ENCODE data around the gene BPIFB1. TPM values are rescaled to one million over a fixed set of nuclear protein-coding genes. Genes with fewer than 3 reads are reported as not detected.

Gene BPIFB1
- total RNA-seq, 2 donors from 2014 or later: not detected

- TF ChIP-seq, protein P1, sequence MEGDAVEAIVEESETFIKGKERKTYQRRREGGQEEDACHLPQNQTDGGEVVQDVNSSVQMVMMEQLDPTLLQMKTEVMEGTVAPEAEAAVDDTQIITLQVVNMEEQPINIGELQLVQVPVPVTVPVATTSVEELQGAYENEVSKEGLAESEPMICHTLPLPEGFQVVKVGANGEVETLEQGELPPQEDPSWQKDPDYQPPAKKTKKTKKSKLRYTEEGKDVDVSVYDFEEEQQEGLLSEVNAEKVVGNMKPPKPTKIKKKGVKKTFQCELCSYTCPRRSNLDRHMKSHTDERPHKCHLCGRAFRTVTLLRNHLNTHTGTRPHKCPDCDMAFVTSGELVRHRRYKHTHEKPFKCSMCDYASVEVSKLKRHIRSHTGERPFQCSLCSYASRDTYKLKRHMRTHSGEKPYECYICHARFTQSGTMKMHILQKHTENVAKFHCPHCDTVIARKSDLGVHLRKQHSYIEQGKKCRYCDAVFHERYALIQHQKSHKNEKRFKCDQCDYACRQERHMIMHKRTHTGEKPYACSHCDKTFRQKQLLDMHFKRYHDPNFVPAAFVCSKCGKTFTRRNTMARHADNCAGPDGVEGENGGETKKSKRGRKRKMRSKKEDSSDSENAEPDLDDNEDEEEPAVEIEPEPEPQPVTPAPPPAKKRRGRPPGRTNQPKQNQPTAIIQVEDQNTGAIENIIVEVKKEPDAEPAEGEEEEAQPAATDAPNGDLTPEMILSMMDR (IDR thresholded peaks at IDR 0.05): no peak
- Histone ChIP-seq H3K4me1 (ENCODE audit: control insufficient read depth in 1 of 2, low read depth in 2 of 2) (no peaks in the 10 kb centered on the region), H3K27ac (no peak overlapping the region), H3K4me3 (no peak overlapping the region), H3K9me3 (no peaks in the 10 kb centered on the region), H3K27me3 (replicated peaks; ENCODE audit: insufficient read depth) (no peaks in the 10 kb centered on the region), H3K36me3 (no peaks in the 10 kb centered on the region)
- no peak for DNase-seq (ENCODE audit: low spot score)
- no peak for ATAC-seq (ENCODE audit: insufficient number of reproducible peaks, low FRiP score, low read depth)
Measured at GRCh38 chr20:33280000-33280680, 2.9 kb upstream of the BPIFB1 start.

DNA sequence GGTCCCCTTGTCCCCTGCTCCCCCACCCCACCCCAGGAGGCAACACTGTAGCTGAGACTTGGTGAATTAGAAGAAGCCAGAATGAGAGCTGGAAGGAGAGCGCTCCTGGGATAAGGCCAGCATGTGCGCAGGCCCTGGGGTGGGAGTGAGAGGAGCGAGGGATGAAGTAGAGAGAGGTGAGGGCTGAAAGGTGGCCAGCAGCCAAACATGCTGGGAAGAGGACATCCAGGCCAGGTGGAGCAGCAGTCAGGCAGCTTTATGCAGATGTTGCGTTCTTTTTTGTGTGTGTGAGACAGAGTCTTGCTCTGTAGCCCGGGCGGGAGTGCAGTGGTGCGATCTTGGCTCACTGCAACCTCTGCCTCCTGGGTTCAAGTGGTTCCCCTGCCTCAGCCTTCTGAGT lies 2.2 kb upstream of the BPIFB1 start:
- H3K4me1 ChIP-seq (ENCODE audit: control insufficient read depth in 1 of 2, low read depth in 2 of 2): no peaks in the 10 kb centered on the region
- H3K36me3 ChIP-seq: no peaks in the 10 kb centered on the region
- no peak overlapping the region for H3K27ac ChIP-seq
- DNase-seq (ENCODE audit: low spot score) (no peak), ATAC-seq (ENCODE audit: insufficient number of reproducible peaks, low FRiP score, low read depth) (no peak)
- H3K4me3 ChIP-seq: no peak overlapping the region
- no peaks in the 10 kb centered on the region for H3K9me3 ChIP-seq
- TF ChIP-seq, protein P1 (IDR thresholded peaks at IDR 0.05): no peak
- H3K27me3 ChIP-seq (replicated peaks; ENCODE audit: insufficient read depth): no peaks in the 10 kb centered on the region

DNA sequence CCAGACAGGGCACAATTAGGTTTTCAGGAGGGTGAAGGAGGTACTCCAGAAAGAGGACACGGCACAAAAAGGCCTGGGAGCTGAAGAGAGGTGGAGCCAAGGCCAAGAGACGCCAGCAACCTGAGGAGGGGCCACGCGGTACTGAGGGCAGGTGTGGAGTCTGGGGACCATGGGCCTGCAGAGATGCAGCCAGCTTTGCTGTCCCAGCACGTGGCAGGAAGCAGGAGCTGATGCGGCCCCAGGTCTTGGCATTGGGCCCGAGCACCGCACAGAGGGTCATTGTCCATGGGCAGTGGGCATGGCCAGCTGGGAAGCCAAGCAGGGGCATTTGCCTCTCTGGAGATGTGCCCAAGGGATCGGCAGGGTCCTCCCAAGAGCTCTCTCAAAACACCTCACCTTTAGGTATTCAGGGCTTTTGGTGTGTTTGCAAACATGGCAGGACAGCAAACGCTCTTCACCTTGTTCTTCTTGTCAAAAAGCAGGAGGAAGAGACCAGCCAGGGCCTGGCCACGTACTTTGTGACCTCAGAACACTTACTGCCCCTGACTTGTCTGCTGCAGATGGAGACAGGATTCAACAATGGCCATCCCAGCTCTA lies 1.4 kb upstream of the BPIFB1 start:
- Histone ChIP-seq H3K27ac (no peak overlapping the region), H3K36me3 (no peaks in the 10 kb centered on the region), H3K4me3 (no peak overlapping the region), H3K4me1 (ENCODE audit: control insufficient read depth in 1 of 2, low read depth in 2 of 2) (no peaks in the 10 kb centered on the region), H3K9me3 (no peaks in the 10 kb centered on the region), H3K27me3 (replicated peaks; ENCODE audit: insufficient read depth) (no peaks in the 10 kb centered on the region)
- no peak for ATAC-seq (ENCODE audit: insufficient number of reproducible peaks, low FRiP score, low read depth)
- no peak for DNase-seq (ENCODE audit: low spot score)
- TF ChIP-seq, protein P1 (IDR thresholded peaks at IDR 0.05): no peak

DNA sequence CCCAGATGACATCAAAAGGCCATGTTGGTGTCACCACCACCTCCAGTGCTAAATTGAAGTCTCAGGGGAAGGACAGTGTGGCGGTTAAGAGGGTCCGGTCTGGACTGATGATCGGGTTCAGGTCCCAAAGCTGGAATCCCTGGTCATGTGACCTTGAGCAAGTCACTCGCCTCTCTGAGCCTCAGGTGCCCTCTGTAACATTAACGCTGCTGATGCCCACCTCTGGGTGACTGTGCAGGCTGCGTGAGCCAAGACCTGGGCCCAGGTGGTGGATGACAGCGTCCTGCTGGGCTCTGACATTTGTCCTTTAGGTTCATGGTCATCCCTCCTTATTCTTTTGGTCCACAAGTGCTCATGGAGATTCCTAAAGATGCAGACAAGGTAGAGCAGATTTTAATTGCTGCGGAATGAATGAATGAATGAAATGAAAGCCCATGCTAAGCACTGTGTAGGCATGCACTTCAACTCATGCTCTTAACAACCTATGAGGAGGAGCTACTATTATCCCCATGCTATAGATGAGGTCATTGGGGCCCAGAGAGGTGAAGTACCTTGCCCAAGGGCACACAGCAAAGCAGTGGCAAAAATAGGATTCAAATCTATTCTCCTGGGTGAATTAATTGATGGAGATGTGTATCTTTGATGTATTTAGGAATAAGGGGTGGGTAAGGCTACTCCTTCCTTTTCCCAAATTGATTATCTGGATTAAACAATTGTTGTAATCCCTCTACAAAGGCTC lies 649 bp upstream of the BPIFB1 start:
- Histone ChIP-seq H3K36me3 (no peaks in the 10 kb centered on the region), H3K27ac (no peak overlapping the region), H3K4me3 (no peak overlapping the region), H3K9me3 (no peaks in the 10 kb centered on the region), H3K4me1 (ENCODE audit: control insufficient read depth in 1 of 2, low read depth in 2 of 2) (no peaks in the 10 kb centered on the region), H3K27me3 (replicated peaks; ENCODE audit: insufficient read depth) (no peaks in the 10 kb centered on the region)
- TF ChIP-seq, protein P1 (IDR thresholded peaks at IDR 0.05): no peak
- ATAC-seq (ENCODE audit: insufficient number of reproducible peaks, low FRiP score, low read depth) (no peak), DNase-seq (ENCODE audit: low spot score) (no peak)

DNA sequence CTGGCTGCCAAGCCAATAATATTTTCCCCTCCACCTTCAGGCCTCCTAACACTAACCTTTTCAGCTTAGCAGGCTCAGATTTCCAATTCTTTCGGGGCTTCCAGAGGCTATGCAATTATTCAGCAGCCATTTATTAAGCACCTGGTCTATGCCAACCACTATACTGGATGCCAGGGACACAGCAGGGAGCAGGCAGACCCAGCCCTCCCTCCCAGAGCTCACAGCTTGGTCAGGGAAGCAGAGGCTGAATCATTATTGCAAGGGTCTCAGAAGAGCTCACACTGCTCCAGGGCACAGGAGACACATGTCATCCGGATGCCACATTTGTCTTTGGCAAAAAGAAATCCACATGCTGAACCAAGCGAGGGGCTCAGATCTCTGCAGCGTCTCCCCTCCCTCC lies 1.3 kb downstream of the BPIFB1 start:
- no peaks in the 10 kb centered on the region for H3K36me3 ChIP-seq
- H3K4me3 ChIP-seq: no peak overlapping the region
- H3K27me3 ChIP-seq (replicated peaks; ENCODE audit: insufficient read depth): no peaks in the 10 kb centered on the region
- DNase-seq (ENCODE audit: low spot score) (no peak), ATAC-seq (ENCODE audit: insufficient number of reproducible peaks, low FRiP score, low read depth) (no peak)
- no peaks in the 10 kb centered on the region for H3K4me1 ChIP-seq (ENCODE audit: control insufficient read depth in 1 of 2, low read depth in 2 of 2)
- TF ChIP-seq, protein P1 (IDR thresholded peaks at IDR 0.05): no peak
- no peak overlapping the region for H3K27ac ChIP-seq
- no peaks in the 10 kb centered on the region for H3K9me3 ChIP-seq
